Effector memory CD4-positive, alpha-beta T cell (primary cell): ENCODE data around the gene FGF13.

Source experiments
- DNase-seq, 3 donors: peaks; one replicate each; pipeline ENCODE4 v3.0.0-alpha.2; 2020
- H3K27ac ChIP-seq: 2 replicates; pipeline ENCODE4 v1.7.0; 2013; ENCODE audit warnings: mild to moderate bottlenecking, low read length, moderate library complexity; ENCODE audit not compliant: insufficient read depth, poor library complexity, severe bottlenecking
- H3K27me3 ChIP-seq: replicated peaks from 2 replicates; pipeline ENCODE4 v1.7.0; 2013; ENCODE audit warnings: mild to moderate bottlenecking, low read length; ENCODE audit not compliant: insufficient read depth, control insufficient read depth, poor library complexity, severe bottlenecking
- H3K36me3 ChIP-seq: 2 replicates; pipeline ENCODE4 v1.7.0; 2013; ENCODE audit warnings: mild to moderate bottlenecking, low read length, moderate library complexity; ENCODE audit not compliant: control insufficient read depth, insufficient read depth
- H3K4me1 ChIP-seq: 2 replicates; pipeline ENCODE4 v1.7.0; 2013; ENCODE audit warnings: low read length, mild to moderate bottlenecking; ENCODE audit not compliant: control insufficient read depth, insufficient read depth, poor library complexity, severe bottlenecking
- H3K4me3 ChIP-seq: 2 replicates; pipeline ENCODE4 v1.7.0; 2013; ENCODE audit warnings: low read length, low read depth, mild to moderate bottlenecking; ENCODE audit not compliant: insufficient read depth, poor library complexity, severe bottlenecking
- H3K9me3 ChIP-seq: 2 replicates; pipeline ENCODE4 v1.7.0; 2013; ENCODE audit warnings: mild to moderate bottlenecking, low read length, moderate library complexity; ENCODE audit not compliant: control insufficient read depth

The FGF13 gene

GRCh38 chrX:138718941-138719340 lies 7.4 kb upstream of the FGF13 start:
- Histone ChIP-seq H3K27me3 (no peaks in the 10 kb centered on the region), H3K4me1 (no peaks in the 10 kb centered on the region), H3K4me3 (no peak overlapping the region), H3K9me3 (no peaks in the 10 kb centered on the region), H3K27ac (no peak overlapping the region), H3K36me3 (no peaks in the 10 kb centered on the region)
- no peak for DNase-seq

DNA sequence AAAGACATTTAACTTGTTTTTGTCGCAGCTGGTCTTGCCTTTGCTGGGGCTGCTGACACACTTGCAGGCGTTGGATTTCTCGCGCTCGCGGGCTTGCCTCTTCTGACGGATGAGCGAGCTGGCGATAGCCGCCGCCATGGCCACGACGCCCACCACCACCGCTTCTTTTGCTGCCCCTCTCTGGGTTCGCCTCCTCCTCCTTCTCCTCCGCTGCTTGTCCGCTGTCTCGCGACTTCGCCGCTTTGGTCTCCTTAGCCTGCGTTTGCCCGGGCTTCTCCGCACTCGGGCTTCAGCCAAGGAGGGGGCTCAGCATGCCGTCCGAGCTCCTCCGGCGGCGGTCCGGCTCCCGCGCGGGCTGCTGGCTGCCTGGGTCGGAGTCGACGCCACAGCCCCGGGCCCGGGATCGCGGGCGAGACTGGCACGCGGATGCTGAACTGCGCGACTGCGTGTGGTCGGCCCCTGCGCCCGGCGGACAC lies 613 bp downstream of the FGF13 start:
- H3K27me3 ChIP-seq = no peaks in the 10 kb centered on the region
- H3K9me3 ChIP-seq = no peaks in the 10 kb centered on the region
- no peak for DNase-seq
- H3K4me1 ChIP-seq = no peaks in the 10 kb centered on the region
- H3K36me3 ChIP-seq = no peaks in the 10 kb centered on the region
- H3K4me3 ChIP-seq = no peak overlapping the region
- H3K27ac ChIP-seq = no peak overlapping the region

DNA sequence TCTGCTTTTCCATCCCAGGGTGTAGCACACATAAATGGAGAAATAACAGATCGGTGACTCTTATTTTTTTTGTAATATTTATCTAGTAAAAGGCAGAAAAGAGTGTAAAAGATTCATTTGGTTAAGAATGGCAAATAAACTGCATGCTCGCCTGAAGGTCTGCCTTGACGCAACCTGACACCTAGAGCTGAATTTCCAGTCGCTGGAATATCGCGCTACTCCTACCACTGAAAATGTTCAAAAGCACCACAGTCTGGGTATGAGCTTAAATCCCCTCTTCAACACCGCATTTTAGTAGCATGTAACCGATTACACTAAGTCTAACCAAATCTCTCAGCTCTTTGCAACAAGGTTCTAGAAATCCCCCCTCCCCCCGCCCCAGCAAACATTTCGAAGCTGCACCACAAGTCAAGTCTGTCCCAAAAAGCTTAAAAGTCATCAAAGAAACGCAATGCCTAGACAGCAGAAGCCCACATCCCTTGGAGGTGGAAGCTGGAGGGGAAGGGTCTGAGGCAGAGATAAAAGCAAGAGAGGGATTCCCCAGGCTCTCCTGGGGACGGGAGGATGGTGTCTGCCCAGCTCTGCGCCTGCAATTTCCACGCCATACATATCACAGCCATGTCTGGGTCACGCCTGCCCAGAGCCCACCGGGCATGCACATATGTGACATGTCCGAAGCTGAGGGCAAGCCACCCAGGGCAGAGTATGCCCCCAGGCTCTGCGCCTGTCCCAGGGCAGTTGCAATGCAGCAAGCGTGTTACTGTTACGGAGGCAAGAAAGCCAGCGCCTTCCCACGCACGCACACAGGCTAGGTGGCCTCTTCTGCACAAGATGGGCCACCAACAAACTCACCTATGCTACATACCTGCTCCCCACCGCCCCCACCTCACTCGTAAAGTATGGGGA lies 1.4 kb downstream of the FGF13 start:
- H3K4me3 ChIP-seq = no peak overlapping the region
- no peaks in the 10 kb centered on the region for H3K36me3 ChIP-seq
- H3K27ac ChIP-seq = no peak overlapping the region
- no peak for DNase-seq
- no peaks in the 10 kb centered on the region for H3K27me3 ChIP-seq
- no peaks in the 10 kb centered on the region for H3K4me1 ChIP-seq
- H3K9me3 ChIP-seq = no peaks in the 10 kb centered on the region

DNA sequence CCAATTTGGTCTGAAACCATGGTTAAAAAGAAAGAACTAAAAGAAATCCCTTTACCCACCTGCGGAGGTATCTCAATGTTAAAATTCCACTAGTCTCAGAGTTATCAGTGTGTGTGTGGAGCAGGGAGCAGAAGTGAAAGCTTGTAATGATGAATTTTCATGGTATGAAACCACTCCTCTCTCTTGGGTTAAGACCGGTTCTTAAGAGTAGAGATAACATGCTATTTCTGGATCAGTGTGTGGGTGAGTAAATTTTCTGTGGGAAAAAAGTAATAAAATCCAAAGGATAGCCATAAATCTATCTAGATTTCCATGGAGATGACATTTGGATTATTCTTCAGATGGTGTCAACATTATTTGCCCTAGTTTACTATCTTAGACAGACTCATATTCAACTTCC lies 3.2 kb downstream of the FGF13 start:
- H3K4me3 ChIP-seq = no peak overlapping the region
- no peak for DNase-seq
- H3K4me1 ChIP-seq = no peaks in the 10 kb centered on the region
- H3K27me3 ChIP-seq = no peaks in the 10 kb centered on the region
- H3K36me3 ChIP-seq = no peaks in the 10 kb centered on the region
- H3K27ac ChIP-seq = no peak overlapping the region
- no peaks in the 10 kb centered on the region for H3K9me3 ChIP-seq

DNA sequence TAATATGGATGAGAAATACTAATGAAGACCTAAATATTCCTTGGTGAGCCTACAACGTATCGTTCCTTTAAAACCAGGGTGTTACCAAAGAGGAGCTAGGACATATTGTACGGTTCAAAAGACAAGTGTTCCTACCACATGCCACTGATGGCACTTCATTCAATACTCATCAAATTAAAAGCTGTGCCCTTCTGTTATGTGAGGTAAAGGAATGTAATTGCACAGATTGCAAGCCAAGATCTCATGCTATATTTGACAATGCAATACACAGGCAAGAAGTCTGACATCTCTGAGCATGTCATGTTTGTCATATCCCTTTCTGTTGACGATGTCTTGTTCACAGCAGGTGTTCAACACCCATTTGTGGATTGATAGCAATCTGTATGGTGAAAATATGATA lies 6.9 kb downstream of the FGF13 start:
- Histone ChIP-seq H3K27ac (no peak overlapping the region), H3K4me1 (no peaks in the 10 kb centered on the region), H3K36me3 (no peaks in the 10 kb centered on the region), H3K27me3 (no peaks in the 10 kb centered on the region), H3K9me3 (no peaks in the 10 kb centered on the region), H3K4me3 (no peak overlapping the region)
- DNase-seq = no peak

DNA sequence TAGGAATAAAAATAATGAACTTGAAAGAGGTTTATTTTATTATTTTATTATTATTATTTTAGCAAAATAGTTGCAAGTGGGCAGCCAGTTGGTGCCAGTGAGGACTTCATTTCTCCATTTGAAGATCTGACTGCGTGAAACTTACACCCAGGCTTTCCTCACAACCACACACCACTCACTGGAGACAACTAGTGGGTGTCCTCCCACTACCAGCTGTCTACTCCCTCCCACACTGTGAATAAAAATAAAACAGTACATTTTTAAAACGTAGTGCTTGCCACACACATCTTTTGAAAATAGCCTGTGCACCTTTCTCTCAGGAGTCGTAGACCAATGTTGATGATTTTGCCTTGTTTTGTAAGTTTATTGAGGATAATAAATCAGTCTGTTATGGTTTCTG lies 7.4 kb downstream of the FGF13 start:
- H3K27ac ChIP-seq = no peak overlapping the region
- DNase-seq = no peak
- no peaks in the 10 kb centered on the region for H3K4me1 ChIP-seq
- H3K4me3 ChIP-seq = no peak overlapping the region
- H3K36me3 ChIP-seq = no peaks in the 10 kb centered on the region
- H3K27me3 ChIP-seq = no peaks in the 10 kb centered on the region
- no peaks in the 10 kb centered on the region for H3K9me3 ChIP-seq

- no peak for DNase-seq
- no peaks in the 10 kb centered on the region for H3K9me3 ChIP-seq
- no peak overlapping the region for H3K4me3 ChIP-seq
- no peaks in the 10 kb centered on the region for H3K36me3 ChIP-seq
- no peaks in the 10 kb centered on the region for H3K4me1 ChIP-seq
- H3K27me3 ChIP-seq = no peaks in the 10 kb centered on the region
- no peak overlapping the region for H3K27ac ChIP-seq
Observed at GRCh38 chrX:138692591-138692990, 18.9 kb downstream of the FGF13 start.

DNA sequence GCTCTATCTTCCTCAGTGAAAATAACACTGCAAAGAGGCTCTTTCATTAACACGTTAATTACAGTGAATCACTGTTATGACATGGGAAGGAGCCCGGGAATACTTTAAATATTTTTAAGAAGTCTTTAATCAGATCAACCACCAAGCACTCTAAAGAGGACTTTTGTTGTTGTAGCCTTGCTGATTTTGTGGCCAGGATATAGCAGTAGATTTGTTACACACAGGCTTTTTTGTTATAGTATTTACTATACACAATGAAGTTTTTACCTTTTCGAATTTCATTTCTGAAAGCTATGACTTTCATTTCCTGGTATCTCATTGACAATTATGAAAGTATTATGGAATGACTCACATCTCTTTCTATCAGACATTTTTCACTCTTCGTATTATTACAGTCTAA lies 20.3 kb downstream of the FGF13 start:
- no peaks in the 10 kb centered on the region for H3K36me3 ChIP-seq

GRCh38 chrX:138690591-138690990 lies 20.9 kb downstream of the FGF13 start:
- no peaks in the 10 kb centered on the region for H3K4me1 ChIP-seq
- no peak overlapping the region for H3K27ac ChIP-seq
- H3K36me3 ChIP-seq = no peaks in the 10 kb centered on the region
- H3K9me3 ChIP-seq = no peaks in the 10 kb centered on the region
- no peak overlapping the region for H3K4me3 ChIP-seq
- H3K27me3 ChIP-seq = no peaks in the 10 kb centered on the region
- no peak for DNase-seq

More for the DNA sequence above, 20.3 kb downstream of the FGF13 start:
- Histone ChIP-seq H3K9me3 (no peaks in the 10 kb centered on the region), H3K4me1 (no peaks in the 10 kb centered on the region), H3K4me3 (no peak overlapping the region), H3K27ac (no peak overlapping the region), H3K27me3 (no peaks in the 10 kb centered on the region)
- DNase-seq = no peak

- no peak overlapping the region for H3K27ac ChIP-seq
- no peaks in the 10 kb centered on the region for H3K27me3 ChIP-seq
- DNase-seq = no peak
- H3K36me3 ChIP-seq = no peaks in the 10 kb centered on the region
- H3K4me1 ChIP-seq = no peaks in the 10 kb centered on the region
- no peak overlapping the region for H3K4me3 ChIP-seq
- H3K9me3 ChIP-seq = no peaks in the 10 kb centered on the region
Observed at GRCh38 chrX:138683600-138683999, 27.9 kb downstream of the FGF13 start.
